ENCODE data around the gene CLCN7.

DNA sequence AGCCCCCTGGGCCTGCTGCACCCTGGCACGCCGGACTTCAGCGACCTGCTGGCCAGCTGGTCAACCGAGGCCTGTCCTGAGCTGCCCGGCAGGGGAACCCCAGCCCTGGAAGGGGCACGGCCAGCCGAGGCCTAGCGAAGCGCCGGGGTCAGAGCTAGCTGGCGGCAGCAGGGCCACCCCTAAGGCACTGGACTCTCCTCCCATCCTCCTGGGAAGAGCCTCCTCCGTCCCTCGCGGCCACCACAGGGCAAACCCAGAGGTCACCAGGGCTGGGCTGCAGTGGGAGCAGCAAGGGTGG lies 41.6 kb downstream of the CLCN7 start:
- TF ChIP-seq POLR2A (IDR thresholded peaks at IDR 0.05; ENCODE audit: low read depth, low read length) (no peak), POLR2AphosphoS5 (IDR thresholded peaks at IDR 0.05; ENCODE audit: low read depth, low read length) (no peak)
